ENCODE data around the gene GCFC2. TPM values are rescaled to one million over a fixed set of nuclear protein-coding genes. Genes with fewer than 3 reads are reported as not detected.

GCFC2 gene
- total RNA-seq, 1 donor from 2014 or later: 32.0 TPM

DNA sequence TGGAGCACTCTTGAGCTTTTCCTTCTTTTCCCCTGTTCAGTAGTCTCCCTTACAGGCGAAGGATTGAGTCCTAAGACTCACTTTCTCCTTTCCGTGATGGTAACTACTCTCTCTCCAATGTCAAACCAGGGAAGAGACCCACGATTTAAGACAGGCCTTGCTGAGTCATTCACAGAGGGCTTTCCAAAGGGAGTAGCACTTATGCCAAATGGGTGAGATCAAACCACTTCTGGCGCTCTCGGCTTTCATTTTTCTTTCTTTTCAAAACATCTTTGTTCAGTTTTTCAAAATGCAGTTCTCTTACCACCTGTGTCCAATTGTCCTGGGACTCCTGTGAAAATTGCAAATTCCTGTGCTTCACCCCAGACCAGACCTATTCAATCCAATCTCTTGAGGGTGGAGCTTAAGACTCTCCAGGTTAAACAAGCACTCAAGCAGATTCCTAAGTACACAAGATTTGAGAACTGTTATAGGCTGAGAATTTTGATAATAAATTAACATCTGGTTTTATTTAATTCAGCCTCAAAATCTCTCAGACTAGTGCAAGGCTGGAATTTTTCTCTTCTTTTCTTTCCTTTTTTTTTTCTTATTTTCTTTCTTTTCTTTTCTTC lies 78.5 kb downstream of the GCFC2 start:
- no peak for DNase-seq (ENCODE audit: low spot score in 2 of 2, unreplicated experiment in 2 of 2)
- TF ChIP-seq, protein P1, sequence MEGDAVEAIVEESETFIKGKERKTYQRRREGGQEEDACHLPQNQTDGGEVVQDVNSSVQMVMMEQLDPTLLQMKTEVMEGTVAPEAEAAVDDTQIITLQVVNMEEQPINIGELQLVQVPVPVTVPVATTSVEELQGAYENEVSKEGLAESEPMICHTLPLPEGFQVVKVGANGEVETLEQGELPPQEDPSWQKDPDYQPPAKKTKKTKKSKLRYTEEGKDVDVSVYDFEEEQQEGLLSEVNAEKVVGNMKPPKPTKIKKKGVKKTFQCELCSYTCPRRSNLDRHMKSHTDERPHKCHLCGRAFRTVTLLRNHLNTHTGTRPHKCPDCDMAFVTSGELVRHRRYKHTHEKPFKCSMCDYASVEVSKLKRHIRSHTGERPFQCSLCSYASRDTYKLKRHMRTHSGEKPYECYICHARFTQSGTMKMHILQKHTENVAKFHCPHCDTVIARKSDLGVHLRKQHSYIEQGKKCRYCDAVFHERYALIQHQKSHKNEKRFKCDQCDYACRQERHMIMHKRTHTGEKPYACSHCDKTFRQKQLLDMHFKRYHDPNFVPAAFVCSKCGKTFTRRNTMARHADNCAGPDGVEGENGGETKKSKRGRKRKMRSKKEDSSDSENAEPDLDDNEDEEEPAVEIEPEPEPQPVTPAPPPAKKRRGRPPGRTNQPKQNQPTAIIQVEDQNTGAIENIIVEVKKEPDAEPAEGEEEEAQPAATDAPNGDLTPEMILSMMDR (IDR thresholded peaks at IDR 0.05; ENCODE audit: unreplicated experiment): no peak
- Mint-ChIP-seq H3K27me3 (ENCODE audit: low read depth) (peaks cover 2% of the 10 kb centered on the region), H3K4me1 (peaks cover 14% of the 10 kb centered on the region), H3K36me3 (no peaks in the 10 kb centered on the region), H3K27ac (peak overlapping the region; percentile 89), H3K4me3 (no peak overlapping the region), H3K9me3 (no peaks in the 10 kb centered on the region)

DNA sequence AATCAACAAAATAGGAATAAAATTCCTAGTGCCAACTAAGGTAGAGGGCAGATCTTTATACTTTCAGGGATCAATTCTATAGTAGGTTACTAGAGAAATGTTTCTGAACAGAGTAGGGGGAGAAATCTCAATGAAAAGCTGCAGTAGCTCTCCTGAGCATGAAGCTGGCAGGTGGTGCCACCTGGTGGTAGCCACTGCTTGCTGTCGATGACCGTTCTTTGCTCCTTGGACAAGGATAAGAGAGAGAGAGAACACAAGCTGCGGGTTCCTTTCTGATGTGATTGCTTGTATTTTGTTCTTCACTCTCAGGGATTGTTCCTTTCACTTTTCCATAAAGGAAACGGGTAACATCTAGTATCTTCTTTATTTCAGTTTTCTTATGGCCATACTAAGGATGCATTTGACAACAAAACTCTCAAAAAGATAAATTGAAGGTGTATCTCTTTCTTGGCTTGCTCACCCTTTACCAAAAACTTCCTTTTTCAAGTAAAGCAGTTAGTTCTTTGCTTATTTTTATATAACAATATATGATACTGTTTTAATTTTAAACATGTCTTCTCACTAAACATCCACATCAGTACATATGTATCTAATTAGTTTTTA lies 82.7 kb downstream of the GCFC2 start:
- no peak overlapping the region for H3K27ac Mint-ChIP-seq
- no peaks in the 10 kb centered on the region for H3K9me3 Mint-ChIP-seq
- H3K36me3 Mint-ChIP-seq: no peaks in the 10 kb centered on the region
- peaks cover 12% of the 10 kb centered on the region for H3K4me1 Mint-ChIP-seq
- H3K27me3 Mint-ChIP-seq (ENCODE audit: low read depth): peaks cover 6% of the 10 kb centered on the region
- TF ChIP-seq, protein P1 (IDR thresholded peaks at IDR 0.05; ENCODE audit: unreplicated experiment): peak; percentile 87
- DNase-seq (ENCODE audit: low spot score in 2 of 2, unreplicated experiment in 2 of 2): peak; percentile 64 to 87
- H3K4me3 Mint-ChIP-seq: no peak overlapping the region

DNA sequence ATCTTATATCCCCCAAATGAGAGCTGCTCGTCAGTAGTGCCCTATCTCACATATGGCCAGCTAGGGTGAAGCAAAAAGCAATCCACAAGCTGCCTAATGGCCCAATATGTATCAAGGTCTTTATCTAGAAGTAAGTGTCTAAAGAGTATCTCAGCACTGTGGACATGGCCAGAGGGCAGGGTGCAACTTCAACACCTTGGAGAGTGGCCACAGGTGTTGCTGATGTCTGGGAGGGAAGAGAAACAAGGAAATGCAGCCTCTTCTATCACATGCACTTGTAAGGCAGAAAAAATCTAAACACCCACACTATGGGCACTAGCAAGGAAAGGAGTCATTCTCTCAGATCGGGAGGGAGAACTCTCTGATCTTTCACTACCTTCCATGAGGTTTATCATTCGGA lies 87.8 kb downstream of the GCFC2 start:
- Mint-ChIP-seq H3K27me3 (ENCODE audit: low read depth) (peaks cover 14% of the 10 kb centered on the region), H3K36me3 (no peaks in the 10 kb centered on the region), H3K9me3 (no peaks in the 10 kb centered on the region), H3K4me3 (no peak overlapping the region), H3K27ac (no peak overlapping the region), H3K4me1 (peaks cover 2% of the 10 kb centered on the region)
- DNase-seq (ENCODE audit: low spot score in 2 of 2, unreplicated experiment in 2 of 2): no peak
- TF ChIP-seq, protein P1 (IDR thresholded peaks at IDR 0.05; ENCODE audit: unreplicated experiment): no peak

DNA sequence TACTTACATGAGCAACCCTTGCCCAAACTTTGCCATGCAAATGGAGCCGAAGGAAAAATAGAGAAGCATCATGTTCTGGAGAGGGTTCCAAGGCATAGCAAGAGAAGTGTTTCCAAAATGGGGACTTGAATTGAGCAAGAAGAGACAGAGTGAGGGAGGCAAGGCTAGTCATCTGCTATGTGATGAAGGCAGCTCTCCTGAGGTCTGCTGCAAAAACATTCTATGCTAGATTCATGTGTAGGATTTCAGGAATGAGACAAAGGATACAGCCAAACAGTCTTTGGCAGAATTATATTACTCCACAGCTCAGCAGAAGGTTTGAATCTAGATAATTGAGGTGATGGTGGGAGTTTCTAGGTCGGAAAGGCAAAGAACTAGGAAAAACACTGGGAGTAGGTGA lies 88.2 kb downstream of the GCFC2 start:
- peaks cover 2% of the 10 kb centered on the region for H3K4me1 Mint-ChIP-seq

DNA sequence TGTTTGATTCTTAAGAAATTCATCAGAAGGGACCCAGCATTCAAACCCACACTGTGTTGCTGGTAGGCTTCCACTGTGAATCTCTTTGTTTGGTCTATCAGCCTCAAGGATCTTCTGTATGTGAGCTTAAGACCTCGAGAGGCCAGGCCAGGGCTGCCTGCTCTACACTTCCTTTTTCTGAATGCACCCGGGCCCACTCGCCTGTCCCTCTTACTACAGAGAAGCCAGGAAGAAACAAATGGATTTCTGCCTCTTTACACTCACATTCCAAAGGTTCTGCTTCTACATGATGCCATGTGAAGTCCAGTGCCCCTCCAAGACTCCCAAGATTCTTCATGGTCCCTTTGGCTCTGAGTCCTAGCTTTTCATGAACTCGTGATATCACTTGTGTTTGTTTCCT lies 89.5 kb downstream of the GCFC2 start:
- H3K4me1 Mint-ChIP-seq: peaks cover 2% of the 10 kb centered on the region
- peaks cover 14% of the 10 kb centered on the region for H3K27me3 Mint-ChIP-seq (ENCODE audit: low read depth)
- H3K9me3 Mint-ChIP-seq: peaks cover 5% of the 10 kb centered on the region
- H3K36me3 Mint-ChIP-seq: no peaks in the 10 kb centered on the region
- H3K27ac Mint-ChIP-seq: no peak overlapping the region
- no peak for DNase-seq (ENCODE audit: low spot score in 2 of 2, unreplicated experiment in 2 of 2)
- TF ChIP-seq, protein P1 (IDR thresholded peaks at IDR 0.05; ENCODE audit: unreplicated experiment): no peak
- H3K4me3 Mint-ChIP-seq: no peak overlapping the region

More for the DNA sequence above, 88.2 kb downstream of the GCFC2 start:
- no peaks in the 10 kb centered on the region for H3K36me3 Mint-ChIP-seq
- H3K9me3 Mint-ChIP-seq: peaks cover under 1% of the 10 kb centered on the region
- DNase-seq (ENCODE audit: low spot score in 2 of 2, unreplicated experiment in 2 of 2): no peak
- H3K27me3 Mint-ChIP-seq (ENCODE audit: low read depth): peaks cover 14% of the 10 kb centered on the region
- H3K4me3 Mint-ChIP-seq: no peak overlapping the region
- no peak overlapping the region for H3K27ac Mint-ChIP-seq
- TF ChIP-seq, protein P1 (IDR thresholded peaks at IDR 0.05; ENCODE audit: unreplicated experiment): no peak

Data from mesothelial cell of epicardium (in vitro differentiated cells).